NCI-H524 (cell line): ENCODE data around the gene ASCC1.

Source experiments
- DNase-seq, 2 experiments: peaks; one replicate each; lab custom pipeline; 2025; lab: John Stamatoyannopoulos, UW

ASCC1 gene, protein sequence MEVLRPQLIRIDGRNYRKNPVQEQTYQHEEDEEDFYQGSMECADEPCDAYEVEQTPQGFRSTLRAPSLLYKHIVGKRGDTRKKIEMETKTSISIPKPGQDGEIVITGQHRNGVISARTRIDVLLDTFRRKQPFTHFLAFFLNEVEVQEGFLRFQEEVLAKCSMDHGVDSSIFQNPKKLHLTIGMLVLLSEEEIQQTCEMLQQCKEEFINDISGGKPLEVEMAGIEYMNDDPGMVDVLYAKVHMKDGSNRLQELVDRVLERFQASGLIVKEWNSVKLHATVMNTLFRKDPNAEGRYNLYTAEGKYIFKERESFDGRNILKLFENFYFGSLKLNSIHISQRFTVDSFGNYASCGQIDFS

DNA sequence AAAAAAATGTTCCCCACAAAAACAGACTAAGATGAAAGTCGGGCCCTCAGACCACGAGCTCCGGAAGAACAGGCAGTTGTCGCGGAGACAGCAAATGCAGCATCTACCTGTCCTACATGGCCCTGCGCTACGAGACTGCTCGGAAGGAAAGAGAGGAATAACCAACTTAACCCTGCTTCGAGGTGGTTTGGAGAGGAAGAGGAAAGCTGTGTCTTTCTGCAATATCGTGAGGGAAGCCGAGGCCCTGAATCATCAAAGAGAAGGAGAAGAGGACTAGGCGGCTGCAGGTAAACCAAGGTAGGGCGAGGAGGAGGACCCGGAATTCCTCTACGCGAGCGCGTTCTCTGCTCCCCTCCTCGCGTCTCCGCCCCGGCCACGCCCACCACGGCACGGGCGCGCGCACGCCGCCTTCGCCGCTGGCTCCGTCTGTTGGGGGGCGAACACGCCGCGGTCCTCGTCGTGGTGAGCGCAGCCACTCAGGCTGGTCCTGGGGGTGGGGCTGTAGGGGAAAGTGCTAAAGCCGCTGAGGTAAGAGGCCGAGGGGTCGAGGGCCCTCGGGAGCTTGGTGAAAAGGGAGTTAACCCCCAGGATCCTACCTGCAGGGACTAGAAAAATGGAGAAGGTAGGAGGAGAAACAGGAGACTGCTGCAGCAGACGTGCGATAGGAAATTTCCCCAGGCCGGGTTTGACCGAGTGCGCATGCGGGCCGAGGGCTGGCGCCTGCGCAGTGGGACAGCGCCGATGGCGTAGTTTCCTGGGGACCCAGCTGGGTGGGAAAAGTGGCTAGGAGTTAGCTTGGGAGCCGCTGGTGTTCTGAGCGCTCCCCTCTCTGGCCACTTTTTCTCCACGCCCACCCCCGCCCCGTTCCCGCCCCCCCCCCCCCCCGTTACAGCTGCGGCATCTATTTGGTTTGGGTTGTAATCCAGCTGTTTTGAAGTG is at the start of gene ASCC1, which contains the start of gene ANAPC16:
Gene ASCC1 (minus strand): TSS at position 666 of the 939 bp plus-strand sequence. CDS start 2,978 bp downstream, outside the sequence.
Gene ANAPC16 (plus strand): TSS at position 402 of the 939 bp plus-strand sequence. CDS start 7,903 bp downstream, outside the sequence.
- DNase-seq: peak; percentile 38 to 69

DNA sequence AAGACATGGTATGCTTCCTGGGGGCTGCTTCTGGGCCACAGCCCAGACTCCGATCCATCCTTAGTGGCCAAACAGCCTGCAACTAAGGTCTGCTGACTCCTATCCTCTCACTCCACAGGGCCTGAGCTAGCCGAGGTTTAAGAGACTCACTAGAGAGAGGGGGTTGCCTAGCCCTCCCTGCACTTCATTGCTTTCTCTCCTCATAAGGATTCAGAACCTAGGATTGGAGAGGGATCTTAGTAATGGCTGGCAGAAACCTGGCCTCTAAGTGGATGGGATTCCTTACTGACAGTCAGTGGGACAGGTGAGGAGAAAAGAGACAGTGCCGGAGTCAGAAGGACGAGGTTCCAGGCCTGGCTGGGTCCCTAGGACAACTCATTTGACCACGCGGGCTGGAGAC is 49.4 kb upstream of the ASCC1 start:
- no peak for DNase-seq

DNA sequence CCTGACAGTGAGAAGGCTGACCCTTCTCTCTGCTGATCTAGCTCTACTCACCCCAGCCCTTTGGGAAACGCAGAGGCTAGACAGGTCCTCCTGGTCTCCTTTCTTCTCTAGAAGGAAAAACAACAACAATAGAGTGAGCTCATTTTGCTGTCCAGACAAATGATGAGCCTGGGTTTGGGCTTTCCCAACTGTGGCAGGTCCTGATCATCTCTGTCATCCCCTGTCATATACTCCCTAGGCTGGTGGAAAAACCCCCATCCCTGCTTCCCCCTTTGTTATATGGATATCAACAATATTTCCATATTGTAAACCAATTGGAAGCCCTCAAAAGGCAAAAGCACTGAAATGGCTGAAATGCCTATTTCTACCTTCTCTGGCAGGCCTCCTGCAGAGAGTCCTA is 48.5 kb upstream of the ASCC1 start:
- no peak for DNase-seq

DNA sequence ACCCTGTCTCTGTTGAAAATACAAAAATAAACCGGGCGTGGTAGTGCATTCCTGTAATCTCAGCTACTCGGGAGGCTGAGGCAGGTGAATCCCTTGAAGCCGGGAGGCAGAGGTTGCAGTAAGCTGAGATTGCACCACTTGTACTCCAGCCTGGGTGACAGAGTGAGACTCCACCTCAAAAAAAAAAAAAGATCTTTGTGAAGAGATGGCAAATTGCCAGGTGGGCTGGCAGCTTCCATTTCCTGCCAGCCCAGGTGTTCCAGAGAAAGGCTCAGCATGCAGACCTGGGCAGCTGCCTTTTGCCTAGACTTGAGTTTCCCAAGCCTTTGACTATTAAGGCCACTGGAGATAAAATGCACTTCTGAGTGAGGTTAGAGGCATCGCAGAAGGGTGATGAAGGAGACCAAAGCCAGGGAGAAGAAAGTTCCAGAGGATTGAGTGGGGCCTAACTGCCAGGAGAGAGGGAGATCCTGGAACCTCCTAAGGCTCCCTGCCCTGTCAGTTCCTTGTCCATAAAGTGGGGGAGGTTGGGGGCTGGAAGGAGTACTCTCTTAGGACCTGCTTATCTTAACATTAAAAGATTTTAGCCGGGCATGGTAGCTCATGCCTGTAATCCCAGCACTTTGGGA is 47.7 kb upstream of the ASCC1 start:
- DNase-seq: peak in 1 of 2 experiments; percentile 58

DNA sequence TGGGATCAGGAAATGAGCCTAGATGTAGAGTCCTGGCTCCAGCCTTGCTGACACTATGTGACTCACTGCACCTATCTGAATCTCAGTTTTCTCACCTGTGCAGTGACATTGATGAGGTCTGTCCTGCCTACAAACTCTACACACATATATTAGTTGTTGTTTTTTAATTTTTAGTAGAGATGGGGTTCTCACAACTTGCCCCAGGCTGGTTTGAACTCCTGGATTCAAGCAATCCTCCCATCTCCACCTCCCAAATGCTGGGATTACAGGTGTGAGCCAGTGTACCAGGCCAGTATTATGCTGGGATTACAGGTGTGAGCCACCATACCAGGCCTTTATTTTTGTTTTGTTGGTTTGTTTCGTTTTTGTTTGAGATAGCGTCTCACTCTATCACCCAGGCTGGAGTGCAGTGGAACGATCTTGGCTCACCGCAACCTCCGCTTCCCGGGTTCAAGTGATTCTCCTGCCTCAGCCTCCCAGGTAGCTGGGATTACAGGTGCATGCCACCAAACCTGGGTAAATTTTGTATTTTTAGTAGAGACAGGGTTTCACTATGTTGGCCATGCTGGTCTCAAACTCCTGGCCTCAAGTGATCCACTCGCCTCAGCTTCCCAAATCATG is 45.8 kb upstream of the ASCC1 start:
- DNase-seq: no peak

DNA sequence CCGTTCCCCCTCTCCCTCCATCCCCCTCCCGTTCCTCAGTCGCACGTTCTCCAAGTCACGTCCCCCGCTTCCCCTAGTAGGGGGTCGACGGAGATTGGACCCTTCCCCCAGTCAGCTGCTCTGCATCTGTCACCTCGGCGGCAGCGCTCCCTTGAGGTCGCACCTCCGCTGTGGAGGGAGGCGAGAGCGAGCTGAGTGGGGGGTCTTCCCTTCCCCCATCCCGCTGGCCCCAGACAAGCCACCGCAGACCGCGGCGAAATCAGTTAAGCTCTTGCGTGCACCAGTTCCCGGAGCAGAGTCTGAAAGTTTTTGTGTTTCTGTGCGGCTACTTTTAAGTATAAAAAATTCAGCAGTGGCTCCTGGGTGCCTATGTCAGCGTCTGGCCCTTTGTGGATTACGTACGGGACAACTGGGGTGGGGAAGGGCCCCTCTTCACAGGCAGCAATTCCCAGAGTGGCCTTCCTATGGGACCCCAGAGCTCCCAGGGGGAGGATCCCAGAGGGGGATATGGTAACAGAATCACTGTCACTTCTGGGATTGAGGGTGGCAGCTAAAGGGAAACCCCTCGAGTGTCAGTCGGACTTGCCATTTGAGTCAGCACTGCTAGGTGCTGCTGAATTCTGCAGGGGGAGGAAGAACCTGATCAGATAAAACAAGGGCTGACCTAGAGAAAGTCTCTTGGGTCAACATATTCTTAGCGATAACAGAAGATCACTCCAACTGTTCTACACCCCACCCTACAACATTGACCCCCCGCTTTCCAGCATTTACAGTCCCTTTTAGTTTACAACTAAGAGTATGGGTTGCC is 45.1 kb upstream of the ASCC1 start:
- DNase-seq: peak in 1 of 2 experiments; percentile 90

DNA sequence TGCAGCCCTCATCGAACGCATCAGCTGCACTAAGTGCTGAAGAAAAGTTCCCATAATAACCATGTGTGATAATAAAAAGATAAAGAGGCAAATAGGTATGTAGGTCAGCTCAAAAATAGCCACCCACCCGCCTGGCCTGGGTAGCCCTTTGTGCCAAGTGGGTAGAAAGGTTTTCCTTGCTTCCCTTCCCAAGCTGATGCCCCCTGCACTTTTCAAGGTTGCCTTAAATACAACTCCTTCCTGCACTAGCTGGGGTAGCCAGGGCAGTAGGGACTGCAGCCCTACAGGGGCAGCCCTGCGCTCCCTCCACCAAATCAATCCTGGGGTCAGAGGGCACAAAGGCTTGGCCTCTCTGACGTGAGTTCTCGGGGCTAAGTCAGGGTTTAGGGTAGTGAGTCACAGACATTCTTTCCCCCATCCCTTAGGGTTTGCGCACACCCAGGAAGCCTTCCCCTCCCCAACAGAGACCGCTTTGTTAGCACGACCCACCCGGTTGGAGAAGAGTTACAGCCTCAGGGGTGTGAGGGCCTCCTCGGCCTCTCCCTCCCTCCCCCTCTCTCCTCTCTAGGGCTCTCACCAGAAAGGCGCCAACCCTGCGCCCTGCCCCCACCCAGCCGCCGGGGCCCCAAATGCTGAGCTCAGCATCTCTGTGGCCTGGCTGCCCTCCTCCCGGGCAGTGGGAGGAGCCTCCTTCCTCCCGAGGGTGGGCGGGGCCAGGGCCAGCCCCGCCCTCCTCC is 44.3 kb upstream of the ASCC1 start:
- peak in 1 of 2 experiments; percentile 63 for DNase-seq

DNA sequence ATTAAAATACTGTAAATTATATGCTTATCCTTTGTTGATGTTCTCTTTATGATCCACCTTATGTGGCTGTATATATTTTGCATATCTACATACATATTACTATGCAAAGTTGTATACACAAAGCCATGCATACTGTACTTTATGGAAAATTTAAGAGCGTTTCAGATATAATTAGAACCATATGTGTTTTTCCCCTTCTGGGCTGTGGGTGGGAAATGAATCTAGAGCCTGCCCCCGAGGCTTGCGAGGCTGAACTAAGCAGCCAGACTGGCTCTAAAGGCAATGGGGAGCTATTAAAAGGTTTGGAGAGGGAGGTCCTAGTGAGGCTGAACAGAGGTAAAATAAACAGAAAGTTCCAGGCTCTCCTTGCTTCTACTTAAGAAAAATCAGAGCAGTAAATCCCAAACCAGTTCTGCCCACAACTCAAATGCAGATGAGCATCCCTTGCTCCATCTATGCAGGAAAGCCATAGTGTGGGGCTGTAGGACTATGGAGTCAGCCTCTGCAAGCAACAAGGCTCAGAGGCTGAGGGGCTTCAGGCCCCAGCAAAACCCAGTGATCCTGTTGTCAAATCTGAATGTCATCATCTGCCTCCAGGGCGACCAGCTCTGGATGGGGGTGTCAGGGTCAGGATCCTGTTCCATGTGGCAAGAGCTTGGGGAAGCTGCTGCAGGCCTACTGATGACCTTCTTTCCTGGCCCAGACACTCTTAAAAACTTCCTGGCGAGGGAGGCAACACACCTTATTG is 43.6 kb upstream of the ASCC1 start:
- DNase-seq: peak in 1 of 2 experiments; percentile 35

DNA sequence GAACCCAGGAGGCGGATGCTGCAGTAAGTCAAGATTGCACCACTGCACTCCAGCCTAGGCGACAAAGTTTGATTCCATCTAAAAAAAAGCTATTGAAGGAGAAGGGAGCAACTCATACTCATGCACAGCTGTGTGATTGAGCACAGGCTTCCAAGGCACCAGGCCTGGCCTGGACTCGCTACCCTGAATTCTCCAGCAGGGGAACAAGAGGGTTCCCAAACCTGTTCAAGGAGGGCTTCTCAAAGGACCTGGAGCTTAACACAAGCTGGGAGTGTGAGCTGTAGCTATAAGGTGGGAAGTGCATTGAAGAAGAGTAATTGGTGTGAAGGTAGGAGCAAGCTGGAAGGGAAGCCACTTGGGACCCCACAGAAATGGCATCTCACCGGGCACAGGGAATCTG is 42.5 kb upstream of the ASCC1 start:
- DNase-seq: peak in 1 of 2 experiments; percentile 13

DNA sequence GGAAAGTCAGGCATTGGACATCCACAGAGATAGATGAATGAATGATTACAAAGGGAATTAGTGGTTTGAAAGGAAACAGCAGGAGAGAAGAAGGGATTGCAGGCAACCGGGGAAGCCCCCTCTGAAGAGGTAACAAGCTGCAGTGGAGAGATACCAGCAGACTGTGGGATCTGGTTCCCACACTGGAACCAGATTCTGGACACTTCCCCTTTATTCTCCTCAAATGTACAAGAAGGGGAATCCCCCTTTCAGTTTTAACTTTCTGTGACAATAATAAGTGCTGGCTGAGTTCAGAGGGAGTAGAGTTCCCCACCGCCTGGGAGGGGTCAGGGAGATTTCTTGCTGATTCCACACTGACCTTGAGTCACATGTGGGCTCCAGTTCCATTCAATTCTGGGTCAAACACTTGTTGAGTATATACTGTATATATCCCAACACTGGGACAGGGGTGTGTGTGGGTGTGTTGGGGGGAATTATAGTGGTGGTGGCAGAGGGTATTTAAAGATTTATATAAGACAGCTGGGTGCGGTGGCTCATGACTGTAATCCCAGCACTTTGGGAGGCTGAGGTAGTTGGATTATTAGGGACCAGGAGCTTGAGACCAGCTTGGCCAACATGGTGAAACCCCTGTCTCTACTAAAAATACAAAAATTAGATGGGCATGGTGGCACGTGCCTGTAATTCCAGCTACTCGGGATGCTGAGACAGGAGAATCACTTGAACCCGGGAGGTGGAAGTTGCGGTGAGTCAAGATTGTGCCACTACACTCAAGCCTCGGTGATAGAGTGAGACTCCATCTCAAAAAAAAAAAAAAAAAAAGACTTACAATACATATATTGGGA is 41.2 kb upstream of the ASCC1 start:
- peak in 1 of 2 experiments; percentile 40 for DNase-seq

DNA sequence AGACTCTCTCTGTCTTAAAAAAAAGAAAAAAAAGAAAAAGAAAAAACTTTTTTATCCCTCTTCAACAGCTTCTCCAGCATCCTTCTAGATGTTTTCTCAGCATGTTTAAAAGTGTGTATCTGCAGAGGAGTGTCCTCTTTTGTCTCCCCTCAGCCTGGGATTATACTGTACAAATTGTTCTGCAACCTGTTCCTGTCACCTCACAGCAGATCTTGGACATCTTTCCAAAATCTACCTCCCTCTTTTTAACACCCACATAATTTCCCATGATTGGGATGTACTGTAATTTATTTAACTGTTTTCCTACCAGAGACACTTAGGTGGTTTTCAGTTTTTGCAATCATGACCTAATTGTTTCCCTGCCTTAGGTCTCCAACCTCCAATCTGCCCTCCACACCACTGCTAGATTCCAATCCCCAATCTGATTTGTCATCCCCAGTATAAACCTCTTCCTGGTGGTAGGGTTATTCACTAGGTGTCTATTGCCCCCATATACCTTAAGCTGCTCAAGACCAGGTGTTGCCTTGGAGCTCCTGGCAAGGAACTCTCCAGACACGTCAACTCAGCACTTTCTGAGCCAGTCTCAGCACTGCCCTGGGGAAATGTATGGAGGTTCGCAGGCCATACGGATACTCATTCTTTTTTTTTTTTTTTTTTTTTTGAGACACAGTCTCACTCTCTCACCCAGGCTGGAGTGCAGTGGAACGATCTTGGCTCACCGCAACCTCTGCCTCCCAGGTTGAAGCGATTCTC is 40.1 kb upstream of the ASCC1 start:
- DNase-seq: no peak

DNA sequence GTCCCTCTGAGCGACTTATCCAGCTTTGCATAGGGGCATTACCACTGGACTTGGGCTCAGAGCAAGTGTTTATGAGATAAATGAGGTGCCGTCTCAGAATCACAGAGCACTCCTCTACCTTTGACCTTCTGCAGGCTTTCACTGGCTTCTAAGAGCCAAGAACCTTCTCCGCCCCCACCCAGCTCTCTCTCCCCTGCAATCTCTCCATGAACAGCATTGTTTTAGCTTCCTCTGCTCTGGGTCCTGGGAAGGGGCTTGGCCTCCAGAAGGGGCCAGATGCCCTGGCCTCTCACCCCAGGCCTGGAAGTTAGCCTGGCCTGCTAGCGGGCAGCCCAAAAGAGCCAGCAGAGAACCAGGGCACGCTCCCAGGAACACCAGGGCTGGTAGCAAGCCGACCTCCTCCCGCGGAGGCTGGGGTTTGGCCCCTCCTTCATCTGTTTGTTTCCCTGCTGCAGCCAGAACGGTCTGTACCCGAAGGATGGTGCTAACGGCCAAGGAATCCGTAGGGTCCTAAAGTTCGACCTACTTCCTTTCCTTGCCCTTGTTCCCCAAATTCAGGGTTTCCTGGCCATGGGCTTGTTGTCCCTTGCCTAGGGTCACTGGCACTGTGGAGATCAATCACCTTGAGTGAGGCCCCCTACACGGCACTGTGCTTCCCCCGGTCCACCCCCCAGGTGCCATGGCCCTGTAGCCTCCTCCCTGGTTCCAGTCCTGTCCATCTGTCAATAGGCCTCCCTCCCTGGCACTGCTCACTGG is 38.9 kb upstream of the ASCC1 start:
- peak in 1 of 2 experiments; percentile 27 for DNase-seq

DNA sequence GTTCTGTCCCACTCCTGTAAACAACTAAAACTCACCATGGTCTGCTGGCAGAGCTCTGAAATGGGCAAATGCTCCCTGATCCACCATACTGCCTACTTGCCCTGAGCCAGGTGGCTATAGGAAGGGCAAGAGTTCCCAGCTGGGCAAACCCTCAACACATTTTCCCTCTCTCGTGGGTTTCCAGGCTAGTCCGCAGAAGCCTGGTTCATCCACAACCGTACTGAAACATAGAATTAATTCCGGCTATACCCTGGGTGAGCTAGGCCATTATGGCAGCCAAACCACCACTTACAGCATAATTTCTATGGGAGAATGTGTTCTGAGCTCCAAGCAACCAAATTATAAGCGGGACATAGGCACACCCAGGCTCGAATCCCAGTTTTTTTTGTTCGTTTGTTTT is 37.5 kb upstream of the ASCC1 start:
- no peak for DNase-seq

DNA sequence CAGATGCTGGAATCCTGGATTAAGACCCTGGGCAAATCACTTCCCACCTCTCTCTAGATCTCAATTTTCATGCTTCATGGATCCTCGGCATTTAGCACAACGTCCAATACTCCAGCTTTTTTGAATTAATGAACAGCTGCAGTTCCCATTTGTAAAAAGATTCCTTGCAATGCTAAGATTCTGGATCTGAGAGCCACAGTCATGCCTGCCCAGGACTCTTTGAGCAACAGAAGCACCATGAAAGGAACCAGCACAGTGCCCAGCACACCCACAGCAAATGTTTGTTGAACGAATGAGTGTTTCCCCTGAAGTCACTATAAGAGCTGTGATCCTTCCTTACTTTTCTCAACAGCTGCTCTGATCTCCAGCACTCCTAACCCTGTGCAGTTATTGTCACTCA is 36.9 kb upstream of the ASCC1 start:
- no peak for DNase-seq

DNA sequence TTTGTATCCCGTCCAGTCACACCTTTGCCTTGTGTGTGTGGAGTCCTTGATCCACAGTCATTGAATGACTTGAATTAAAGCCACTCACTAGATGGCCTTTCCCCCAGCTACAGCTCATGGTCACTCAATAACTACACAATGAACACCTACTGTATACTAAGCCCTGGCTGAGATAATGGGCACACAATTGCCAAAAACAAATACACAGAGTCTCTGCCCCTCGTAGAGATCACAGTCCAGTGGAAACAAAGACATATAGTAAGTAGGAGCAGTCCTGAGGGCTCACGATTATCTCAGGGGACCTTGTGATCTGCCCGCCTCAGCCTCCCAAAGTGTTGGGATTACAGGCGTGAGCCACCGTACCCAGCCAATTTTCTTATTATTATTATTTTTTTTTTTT is 35.6 kb upstream of the ASCC1 start:
- DNase-seq: no peak

DNA sequence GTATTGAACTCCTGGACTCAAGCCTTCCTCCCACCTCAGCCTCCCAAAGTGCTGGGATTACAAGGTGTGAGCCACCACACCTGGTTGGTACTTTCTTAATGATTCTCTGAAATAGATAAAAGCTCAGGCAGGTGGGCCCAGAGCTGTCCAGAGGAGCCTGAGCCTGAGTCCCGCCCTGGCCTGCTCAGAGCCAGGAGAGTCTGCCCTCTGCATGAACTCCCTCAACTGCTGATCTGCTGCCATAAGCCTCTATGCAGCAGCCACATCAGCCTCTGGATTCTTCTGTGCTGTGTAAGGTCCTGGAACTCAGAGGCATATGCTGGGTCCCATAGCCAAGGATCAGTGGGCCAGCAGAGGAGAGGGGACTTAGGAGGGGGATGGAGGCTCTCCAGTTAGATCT is 34.6 kb upstream of the ASCC1 start:
- no peak for DNase-seq
